Esophagus mucosa (tissue), 1 donor: Measurements from ENCODE around the gene LIPC. TPM values are rescaled to one million over a fixed set of nuclear protein-coding genes. Genes with fewer than 3 reads are reported as not detected.

Experiments
- ATAC-seq: fragments of 200-7000 bp; cut with Tn5 transposase; one replicate; pipeline ENCODE4 v1.9.1; 2020
- total RNA-seq: library from RNA; stranded (reverse); gene quantifications from one replicate; pipeline ENCODE4 v1.2.4, GENCODE V29; 2023
- donor health status: DM: yes; HTN: yes; CAD: no.

The LIPC gene
- total RNA-seq, 1 donor from 2014 or later: not detected

DNA sequence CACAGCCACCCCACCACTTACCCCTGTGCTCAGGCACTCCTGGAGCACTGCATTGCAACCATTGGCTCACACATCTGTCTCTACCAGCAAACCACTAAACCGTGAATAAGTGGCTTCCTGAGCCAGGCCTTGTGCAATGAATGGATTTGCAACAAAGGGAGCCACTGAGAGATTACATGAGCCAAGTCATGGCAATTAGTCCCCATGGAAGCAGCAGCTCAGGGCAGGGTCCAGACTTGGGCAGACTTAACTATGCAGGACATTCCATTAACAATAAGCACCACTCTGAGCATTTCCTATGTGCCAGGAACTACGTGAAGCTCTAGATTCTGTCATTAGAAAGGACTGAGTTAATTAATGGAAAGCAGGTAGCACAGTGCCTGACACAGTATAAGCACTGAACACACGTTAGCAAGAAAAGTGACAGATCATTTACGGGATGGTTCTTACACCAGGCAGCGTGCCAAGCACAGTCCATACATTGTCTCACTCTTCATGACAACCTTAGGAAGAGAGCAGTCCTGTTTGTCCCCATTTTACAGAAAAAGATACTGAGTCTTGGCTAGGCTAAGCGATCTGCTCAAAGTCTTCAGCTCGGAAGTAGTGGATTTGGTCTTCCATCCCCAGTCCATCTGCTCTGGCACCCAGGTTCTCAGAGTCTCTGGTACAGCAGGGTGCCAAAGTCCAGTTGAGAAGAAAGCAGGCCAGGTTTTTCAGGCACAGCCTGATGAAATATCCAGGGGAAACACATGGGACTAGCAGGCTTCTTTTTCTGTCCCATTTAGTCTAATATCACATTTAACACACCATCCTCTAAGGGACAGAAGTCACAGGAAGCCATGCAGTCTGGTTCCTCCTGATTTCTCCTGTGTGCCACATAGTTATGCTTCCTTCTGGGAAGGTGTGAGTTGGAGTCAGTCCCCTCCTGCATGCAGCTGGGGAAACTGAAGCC lies 44.1 kb downstream of the LIPC start:
- peak; percentile 35 for ATAC-seq

DNA sequence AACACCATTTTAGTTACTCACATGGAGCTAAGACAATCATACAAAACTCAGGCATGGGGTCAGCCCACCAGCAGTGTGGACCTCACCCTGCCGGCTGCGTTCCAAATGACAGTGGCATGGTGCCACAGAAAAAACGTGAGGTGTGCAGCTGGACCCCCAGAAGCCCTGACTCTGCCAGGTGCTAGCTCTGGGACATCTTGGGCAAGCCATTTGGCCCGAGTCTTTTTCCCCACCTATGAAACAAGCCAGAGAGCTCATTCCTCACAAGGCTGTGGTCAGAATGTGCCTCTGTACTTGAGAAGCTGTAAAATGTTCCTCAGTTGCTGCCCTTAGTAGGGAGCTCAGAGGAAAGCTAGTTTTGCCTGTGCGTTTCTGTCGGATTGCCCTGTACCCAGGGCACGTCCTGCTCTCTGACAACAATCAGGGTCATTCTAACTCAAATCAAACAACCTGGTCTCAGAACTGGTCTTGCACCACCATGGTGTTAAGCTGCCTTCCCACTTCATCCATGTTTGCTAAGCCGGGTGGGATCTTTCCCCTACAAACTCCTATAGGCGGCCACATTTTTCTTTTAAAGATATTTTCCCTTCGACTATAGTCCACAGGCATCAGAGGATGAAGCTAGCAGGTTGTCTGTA lies 44.9 kb downstream of the LIPC start:
- no peak for ATAC-seq

DNA sequence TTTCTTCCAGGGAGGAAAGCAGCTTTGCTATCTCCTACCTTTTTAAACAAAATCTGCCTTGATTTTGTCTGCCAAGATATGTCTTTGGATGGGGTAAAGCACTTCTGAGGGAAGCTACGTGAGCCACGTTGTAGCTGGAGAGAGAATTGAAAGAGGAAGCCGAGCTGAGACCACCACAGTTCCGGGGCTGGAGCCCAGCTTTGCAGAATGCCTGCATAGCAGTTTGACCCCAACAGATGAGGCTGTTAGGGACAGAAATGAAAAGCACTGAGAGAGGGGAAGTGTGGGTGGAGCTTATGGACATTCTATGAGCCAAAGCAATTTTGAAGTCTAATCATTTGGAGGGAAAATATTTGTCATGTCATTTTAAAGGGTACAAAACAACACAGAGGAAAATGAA lies 45.4 kb downstream of the LIPC start:
- ATAC-seq: no peak

- ATAC-seq: no peak
These were observed 46.2 kb downstream of the LIPC start for GRCh38 chr15:58478035-58478434.

- ATAC-seq: no peak
These were observed 46.8 kb downstream of the LIPC start for GRCh38 chr15:58478579-58478978.

- no peak for ATAC-seq
These were observed 48.1 kb downstream of the LIPC start for GRCh38 chr15:58479941-58480340.

GRCh38 chr15:58483376-58483775 lies 51.6 kb downstream of the LIPC start:
- no peak for ATAC-seq

DNA sequence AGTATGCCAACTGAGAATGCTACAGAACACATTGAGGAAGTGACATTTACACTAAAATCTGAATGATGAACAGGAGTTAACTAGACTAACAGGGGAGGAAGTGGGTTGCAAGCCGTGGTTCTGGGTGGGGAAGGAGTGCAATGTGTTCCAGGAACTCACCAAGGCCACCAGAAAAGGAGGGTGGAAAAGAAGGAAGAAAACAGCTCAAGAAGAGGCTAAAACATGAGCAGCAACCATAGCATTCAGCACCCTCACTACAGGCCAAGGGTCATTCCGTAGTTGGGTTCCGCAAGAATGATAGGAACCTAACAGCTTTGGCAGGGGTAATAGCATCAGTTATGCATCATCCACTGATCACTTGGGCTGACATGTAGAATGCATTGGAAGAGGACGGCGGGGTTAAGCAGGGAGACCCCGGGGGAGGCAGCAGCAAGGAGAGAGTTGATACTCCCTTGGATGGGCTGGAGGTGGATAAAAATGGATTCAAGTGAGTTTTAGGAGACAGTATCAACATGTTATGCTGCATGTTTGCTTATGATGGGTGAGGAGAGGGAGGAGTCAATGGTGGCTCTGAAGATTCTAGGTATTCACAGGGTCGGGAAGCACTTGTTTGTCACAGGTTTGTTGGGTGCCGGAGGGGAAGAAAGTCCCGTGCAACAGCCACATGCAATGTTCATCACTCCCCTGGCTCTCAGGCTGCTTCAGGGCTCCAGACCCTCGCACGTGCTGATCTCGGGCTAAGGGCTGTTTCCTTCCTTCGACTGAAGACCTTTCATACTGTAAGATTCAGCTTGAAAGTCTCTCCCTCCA lies 53.2 kb downstream of the LIPC start:
- ATAC-seq: no peak

- no peak for ATAC-seq
These were observed 54.3 kb downstream of the LIPC start for GRCh38 chr15:58486062-58486461.

- ATAC-seq: peak; percentile 22
These were observed 54.8 kb downstream of the LIPC start for GRCh38 chr15:58486564-58486963.

GRCh38 chr15:58487041-58487723 lies 55.4 kb downstream of the LIPC start:
- ATAC-seq: no peak

- no peak for ATAC-seq
These were observed 55.9 kb downstream of the LIPC start for GRCh38 chr15:58487724-58488120.

GRCh38 chr15:58489289-58490085 lies 57.7 kb downstream of the LIPC start:
- no peak for ATAC-seq

- ATAC-seq: no peak
These were observed 58.5 kb downstream of the LIPC start for GRCh38 chr15:58490086-58490887.

DNA sequence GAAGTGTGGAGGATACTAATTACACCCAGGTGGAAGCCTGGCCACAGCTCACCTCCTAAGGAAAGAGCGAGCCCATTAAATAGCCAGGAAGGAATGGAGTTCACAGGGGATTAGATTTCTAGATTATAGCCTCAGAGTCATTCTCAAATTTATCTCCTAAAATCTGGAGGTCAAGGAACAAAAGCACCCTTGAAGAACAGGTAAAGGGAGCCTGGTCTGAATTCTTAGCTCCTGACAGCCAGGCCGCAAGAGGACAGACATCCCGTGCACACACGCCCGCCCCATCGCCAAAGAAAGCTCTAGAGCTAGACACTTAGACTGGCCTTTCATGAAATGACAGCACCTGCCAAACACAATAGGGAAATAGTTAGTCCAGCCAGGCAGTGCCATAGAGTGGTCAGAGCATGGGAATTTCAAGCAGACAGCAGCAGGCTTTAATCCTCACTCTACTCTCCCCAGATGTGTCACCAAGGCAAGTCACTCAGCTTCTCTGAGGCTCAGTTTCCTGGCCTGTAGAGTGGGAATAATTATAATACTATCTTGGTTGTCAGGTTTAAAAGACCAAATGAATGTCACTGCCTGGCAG lies 59.2 kb downstream of the LIPC start:
- ATAC-seq: peak; percentile 76

- ATAC-seq: no peak
These were observed 59.9 kb downstream of the LIPC start for GRCh38 chr15:58491499-58492202.

- ATAC-seq: no peak
These were observed 61.0 kb downstream of the LIPC start for GRCh38 chr15:58492661-58493397.

DNA sequence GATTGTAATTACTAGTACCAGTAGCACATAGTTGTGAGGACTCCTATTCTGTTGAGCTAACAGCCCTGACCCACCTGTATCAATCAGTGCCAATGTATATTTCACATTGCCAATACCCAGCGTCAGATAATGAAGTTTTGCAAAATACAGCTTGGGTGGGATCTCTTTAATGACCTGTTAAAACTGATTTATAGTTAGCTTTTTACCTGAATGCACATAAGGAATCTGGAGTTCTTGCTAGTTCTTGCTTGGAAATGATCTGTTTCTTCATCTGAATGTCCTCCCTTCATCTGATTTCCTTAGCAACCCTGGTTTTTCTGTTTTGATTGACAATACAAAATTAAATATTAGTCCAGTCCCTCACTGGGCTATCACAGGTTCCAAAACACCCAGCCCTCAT lies 62.8 kb downstream of the LIPC start:
- ATAC-seq: no peak

DNA sequence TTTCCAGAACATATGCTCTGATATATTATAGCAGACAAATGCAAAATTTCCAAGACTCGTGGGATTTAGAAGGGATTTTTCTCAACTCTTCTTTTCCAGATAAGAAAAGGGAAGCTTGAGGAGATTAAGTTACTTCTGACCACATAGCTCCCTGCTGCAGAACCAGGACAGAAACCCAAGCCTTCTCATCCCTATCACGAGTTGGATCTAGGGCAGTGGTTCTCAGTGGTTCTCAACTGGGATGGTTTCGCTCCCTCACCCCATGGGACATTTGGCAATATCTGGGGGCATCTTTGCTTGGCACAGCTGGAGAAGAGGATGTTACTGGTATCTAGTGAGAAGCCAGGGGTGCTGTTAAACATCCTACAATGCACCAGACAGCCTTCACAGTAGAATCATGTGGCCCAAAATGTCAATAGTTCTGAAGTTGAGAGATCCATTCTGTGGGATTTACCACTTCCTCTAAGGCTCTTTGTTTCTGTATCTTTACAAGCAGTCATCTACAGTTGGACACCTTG lies 64.2 kb downstream of the LIPC start:
- ATAC-seq: no peak
